NB4 (cell line): Measurements from ENCODE around the gene DUSP21.
A peak's percentile ranks its signal among the peaks of the same experiment; 100 is the strongest.

Experiments used
- DNase-seq: peaks from one replicate; pipeline ENCODE4 v3.0.0; 2010; ENCODE audit warnings: low read depth
- H3K4me3 ChIP-seq: one replicate; pipeline ENCODE4 v1.5.1; 2011; ENCODE audit warnings: mild to moderate bottlenecking, low read depth, low read length, moderate library complexity
- MAX ChIP-seq: IDR thresholded peaks from 2 replicates; pipeline ENCODE4 v1.6.1; 2011; ENCODE audit warnings: low read depth, low read length
- MYC ChIP-seq: IDR thresholded peaks from 2 replicates; pipeline ENCODE4 v1.6.1; 2011; ENCODE audit warnings: low read depth, low read length
- POLR2A ChIP-seq: IDR thresholded peaks from 2 replicates; pipeline ENCODE4 v1.6.1; 2011; ENCODE audit warnings: mild to moderate bottlenecking; ENCODE audit not compliant: insufficient read length; ENCODE audit errors: extremely low read depth
- TF ChIP-seq, protein P1 (sequence below): IDR thresholded peaks from one replicate; pipeline ENCODE4 v1.5.1; 2012; ENCODE audit warnings: low read depth, low read length

DUSP21 gene

GRCh38 chrX:44874420-44875184 is 30.8 kb downstream of the DUSP21 start:
- DNase-seq, result peak; percentile 53
- H3K4me3 ChIP-seq, result peak overlapping the region; percentile 97
- TF ChIP-seq MAX (no peak), MYC (no peak), POLR2A (no peak)
- TF ChIP-seq, protein P1, sequence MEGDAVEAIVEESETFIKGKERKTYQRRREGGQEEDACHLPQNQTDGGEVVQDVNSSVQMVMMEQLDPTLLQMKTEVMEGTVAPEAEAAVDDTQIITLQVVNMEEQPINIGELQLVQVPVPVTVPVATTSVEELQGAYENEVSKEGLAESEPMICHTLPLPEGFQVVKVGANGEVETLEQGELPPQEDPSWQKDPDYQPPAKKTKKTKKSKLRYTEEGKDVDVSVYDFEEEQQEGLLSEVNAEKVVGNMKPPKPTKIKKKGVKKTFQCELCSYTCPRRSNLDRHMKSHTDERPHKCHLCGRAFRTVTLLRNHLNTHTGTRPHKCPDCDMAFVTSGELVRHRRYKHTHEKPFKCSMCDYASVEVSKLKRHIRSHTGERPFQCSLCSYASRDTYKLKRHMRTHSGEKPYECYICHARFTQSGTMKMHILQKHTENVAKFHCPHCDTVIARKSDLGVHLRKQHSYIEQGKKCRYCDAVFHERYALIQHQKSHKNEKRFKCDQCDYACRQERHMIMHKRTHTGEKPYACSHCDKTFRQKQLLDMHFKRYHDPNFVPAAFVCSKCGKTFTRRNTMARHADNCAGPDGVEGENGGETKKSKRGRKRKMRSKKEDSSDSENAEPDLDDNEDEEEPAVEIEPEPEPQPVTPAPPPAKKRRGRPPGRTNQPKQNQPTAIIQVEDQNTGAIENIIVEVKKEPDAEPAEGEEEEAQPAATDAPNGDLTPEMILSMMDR, result no peak

- peak overlapping the region; percentile 97 for H3K4me3 ChIP-seq
These were observed 31.3 kb downstream of the DUSP21 start for GRCh38 chrX:44875185-44875489.

DNA sequence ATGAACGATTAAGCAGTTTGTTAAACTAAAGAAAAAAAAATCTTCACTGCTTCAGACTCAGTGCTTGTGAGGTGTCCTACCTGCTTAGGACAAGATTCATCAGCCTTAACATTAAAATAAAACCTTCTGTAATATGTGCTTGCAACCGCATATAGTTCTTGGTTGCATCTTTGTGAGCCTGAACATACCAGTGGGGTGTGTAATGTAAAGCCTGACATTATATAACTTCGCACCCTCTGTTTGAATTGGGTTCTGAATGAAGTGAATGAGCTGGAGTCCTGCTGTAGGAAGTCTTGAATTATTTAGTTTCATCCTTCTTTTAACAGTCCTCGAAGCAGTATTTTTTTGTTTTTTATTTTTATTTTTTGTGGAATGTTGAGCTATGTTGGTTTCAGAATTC is 32.3 kb downstream of the DUSP21 start:
- no peak for DNase-seq
- peak overlapping the region; percentile 97 for H3K4me3 ChIP-seq
- TF ChIP-seq POLR2A (no peak), MYC (no peak), MAX (no peak)
- TF ChIP-seq, protein P1, result no peak

More at GRCh38 chrX:44875185-44875489, 31.3 kb downstream of the DUSP21 start:
- no peak for DNase-seq
- TF ChIP-seq MAX (no peak), MYC (no peak), POLR2A (no peak)
- TF ChIP-seq, protein P1, result no peak

DNA sequence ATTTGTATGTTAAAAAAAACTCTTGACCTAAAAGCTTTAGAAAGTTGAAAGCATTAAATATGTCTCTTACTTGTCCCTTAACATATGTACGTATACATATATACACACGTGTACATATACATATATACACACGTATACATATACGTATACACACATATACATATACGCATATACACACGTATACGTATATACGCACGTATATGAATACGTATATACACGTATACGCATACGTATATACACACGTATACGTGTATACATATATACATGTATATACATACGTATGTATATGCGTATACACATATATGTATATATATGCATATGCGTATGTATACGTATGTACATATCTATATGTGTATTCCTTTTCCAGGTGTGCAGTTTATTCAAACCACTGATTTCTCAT is 32.9 kb downstream of the DUSP21 start:
- no peak overlapping the region for H3K4me3 ChIP-seq
- no peak for TF ChIP-seq MYC
- no peak for TF ChIP-seq POLR2A
- TF ChIP-seq, protein P1, result no peak
- TF ChIP-seq MAX, result no peak
- DNase-seq, result no peak

GRCh38 chrX:44878780-44879179 is 35.0 kb downstream of the DUSP21 start:
- no peak overlapping the region for H3K4me3 ChIP-seq
- TF ChIP-seq MYC (no peak), MAX (no peak)
- DNase-seq, result no peak

- no peak for DNase-seq
- H3K4me3 ChIP-seq, result no peak overlapping the region
- TF ChIP-seq MAX (no peak), POLR2A (no peak), MYC (no peak)
- TF ChIP-seq, protein P1, result no peak
These were observed 37.7 kb downstream of the DUSP21 start for GRCh38 chrX:44881549-44881948.
